GM12892 (cell line): ENCODE data around the gene ANKS4B.
"Not testable (repeated sequence)": the region's sequence is repeated elsewhere in the genome, so short reads cannot be mapped to it uniquely, and the experiment has no call there.

Experiments used
- POLR2A ChIP-seq: IDR thresholded peaks from 2 replicates; pipeline ENCODE4 v1.6.1; 2011; ENCODE audit warnings: low read depth, low read length, control low read depth
- POLR2AphosphoS5 ChIP-seq: IDR thresholded peaks from 2 replicates; pipeline ENCODE4 v1.6.1; 2011; ENCODE audit warnings: low read depth, low read length, control low read depth
- TAF1 ChIP-seq: IDR thresholded peaks from 2 replicates; pipeline ENCODE4 v1.6.1; 2011; ENCODE audit warnings: low read depth, mild to moderate bottlenecking, control low read depth, low read length, borderline replicate concordance

- not testable (repeated sequence) for TF ChIP-seq POLR2A, TAF1, POLR2AphosphoS5
Measured at GRCh38 chr16:21195330-21195729, 38.2 kb upstream of the ANKS4B start.
